HG03575 (cell line): ENCODE results near the gene QPCTL.
"Not testable (repeated sequence)": the region's sequence is repeated elsewhere in the genome, so short reads cannot be mapped to it uniquely, and the experiment has no call there.

Experiments
- ATAC-seq: cut with Tn5 transposase; IDR thresholded peaks from one replicate; pipeline ENCODE4 v1.9.1; 2021; ENCODE audit not compliant: unreplicated experiment, insufficient number of reproducible peaks, low FRiP score; ENCODE audit errors: extremely low read depth

Gene QPCTL

GRCh38 chr19:45713141-45713540, 20.7 kb downstream of the QPCTL start:
- ATAC-seq: no peak

GRCh38 chr19:45715139-45715538, 22.7 kb downstream of the QPCTL start:
- no peak for ATAC-seq

GRCh38 chr19:45716359-45717130, 24.1 kb downstream of the QPCTL start:
- no peak for ATAC-seq

GRCh38 chr19:45717131-45717982, 24.9 kb downstream of the QPCTL start:
- ATAC-seq: no peak

GRCh38 chr19:45717983-45718650, 25.7 kb downstream of the QPCTL start:
- ATAC-seq: no peak

- not testable (repeated sequence) for ATAC-seq
These were observed 27.6 kb downstream of the QPCTL start for GRCh38 chr19:45720065-45720464.

- ATAC-seq: not testable (repeated sequence)
These were observed 36.2 kb downstream of the QPCTL start for GRCh38 chr19:45728683-45729082.

GRCh38 chr19:45729800-45730290, 37.4 kb downstream of the QPCTL start:
- no peak for ATAC-seq

- ATAC-seq: no peak
These were observed 38.2 kb downstream of the QPCTL start, which contains the start of gene FBXO46 for GRCh38 chr19:45730368-45731288. FBXO46 (minus strand) TSS chr19:45730896; CDS start chr19:45713495, 17,401 bp downstream.

GRCh38 chr19:45733160-45733810, 40.8 kb downstream of the QPCTL start, which contains the start of gene MEIOSIN:
MEIOSIN (plus strand) TSS chr19:45733439; CDS start chr19:45735377, 1,938 bp downstream.
- ATAC-seq: no peak

GRCh38 chr19:45739498-45740439, 47.3 kb downstream of the QPCTL start:
- ATAC-seq: no peak

GRCh38 chr19:45742969-45743368, 50.5 kb downstream of the QPCTL start:
- ATAC-seq: no peak

- no peak for ATAC-seq
These were observed 53.1 kb downstream of the QPCTL start for GRCh38 chr19:45745606-45746005.

GRCh38 chr19:45746866-45747265, 54.4 kb downstream of the QPCTL start:
- ATAC-seq: no peak

- no peak for ATAC-seq
These were observed 55.0 kb downstream of the QPCTL start for GRCh38 chr19:45747513-45747912.

GRCh38 chr19:45751483-45751882, 59.0 kb downstream of the QPCTL start:
- ATAC-seq: not testable (repeated sequence)

GRCh38 chr19:45752639-45753038, 60.2 kb downstream of the QPCTL start:
- no peak for ATAC-seq
